Measurements from ENCODE around the gene RETREG3. TPM values are rescaled to one million over a fixed set of nuclear protein-coding genes. Genes with fewer than 3 reads are reported as not detected.
"Not testable (repeated sequence)": the region's sequence is repeated elsewhere in the genome, so short reads cannot be mapped to it uniquely, and the experiment has no call there.

The RETREG3 gene, protein sequence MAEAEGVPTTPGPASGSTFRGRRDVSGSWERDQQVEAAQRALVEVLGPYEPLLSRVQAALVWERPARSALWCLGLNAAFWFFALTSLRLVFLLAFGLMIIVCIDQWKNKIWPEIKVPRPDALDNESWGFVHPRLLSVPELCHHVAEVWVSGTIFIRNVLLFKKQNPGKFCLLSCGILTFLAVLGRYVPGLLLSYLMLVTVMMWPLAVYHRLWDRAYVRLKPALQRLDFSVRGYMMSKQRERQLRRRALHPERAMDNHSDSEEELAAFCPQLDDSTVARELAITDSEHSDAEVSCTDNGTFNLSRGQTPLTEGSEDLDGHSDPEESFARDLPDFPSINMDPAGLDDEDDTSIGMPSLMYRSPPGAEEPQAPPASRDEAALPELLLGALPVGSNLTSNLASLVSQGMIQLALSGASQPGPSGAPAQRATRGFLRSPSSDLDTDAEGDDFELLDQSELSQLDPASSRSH
- 54.9 TPM for total RNA-seq

DNA sequence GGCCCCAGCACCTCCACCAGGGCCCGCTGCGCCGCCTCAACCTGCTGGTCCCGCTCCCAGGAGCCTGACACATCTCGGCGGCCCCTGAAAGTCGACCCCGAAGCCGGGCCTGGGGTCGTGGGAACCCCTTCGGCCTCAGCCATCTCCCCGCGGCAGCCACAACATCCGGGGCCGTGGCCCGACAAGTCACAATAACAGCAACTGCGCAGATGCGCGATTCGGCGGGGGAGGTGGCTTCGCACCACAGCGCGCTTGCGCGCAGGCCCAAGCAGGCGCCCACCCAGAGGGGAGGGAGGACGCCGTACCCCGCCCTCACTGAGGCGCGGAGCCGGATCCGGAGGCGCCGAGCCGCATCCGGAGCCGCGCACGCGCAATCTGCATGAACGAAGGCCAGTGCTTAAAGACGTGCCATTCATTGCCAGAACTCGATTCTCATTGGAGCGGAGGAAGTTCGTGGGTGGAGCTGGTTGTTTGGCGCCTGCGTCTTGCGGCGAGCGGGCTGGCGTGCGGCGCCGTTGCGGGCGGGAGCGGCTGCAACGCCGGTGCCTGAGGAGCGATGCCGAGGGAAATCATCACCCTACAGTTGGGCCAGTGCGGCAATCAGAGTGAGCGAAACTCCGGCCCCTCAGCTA lies at the start of gene RETREG3, which contains the start of gene TUBG1:
Gene RETREG3, minus strand, starts transcription at position 193 of the 632 bp plus-strand sequence. Its CDS starts 50 bp downstream, at position 143.
Gene TUBG1, plus strand, starts transcription at position 502 of the 632 bp plus-strand sequence. Its CDS starts 55 bp downstream, at position 557.
- DNase-seq, result peak; percentile 97

DNA sequence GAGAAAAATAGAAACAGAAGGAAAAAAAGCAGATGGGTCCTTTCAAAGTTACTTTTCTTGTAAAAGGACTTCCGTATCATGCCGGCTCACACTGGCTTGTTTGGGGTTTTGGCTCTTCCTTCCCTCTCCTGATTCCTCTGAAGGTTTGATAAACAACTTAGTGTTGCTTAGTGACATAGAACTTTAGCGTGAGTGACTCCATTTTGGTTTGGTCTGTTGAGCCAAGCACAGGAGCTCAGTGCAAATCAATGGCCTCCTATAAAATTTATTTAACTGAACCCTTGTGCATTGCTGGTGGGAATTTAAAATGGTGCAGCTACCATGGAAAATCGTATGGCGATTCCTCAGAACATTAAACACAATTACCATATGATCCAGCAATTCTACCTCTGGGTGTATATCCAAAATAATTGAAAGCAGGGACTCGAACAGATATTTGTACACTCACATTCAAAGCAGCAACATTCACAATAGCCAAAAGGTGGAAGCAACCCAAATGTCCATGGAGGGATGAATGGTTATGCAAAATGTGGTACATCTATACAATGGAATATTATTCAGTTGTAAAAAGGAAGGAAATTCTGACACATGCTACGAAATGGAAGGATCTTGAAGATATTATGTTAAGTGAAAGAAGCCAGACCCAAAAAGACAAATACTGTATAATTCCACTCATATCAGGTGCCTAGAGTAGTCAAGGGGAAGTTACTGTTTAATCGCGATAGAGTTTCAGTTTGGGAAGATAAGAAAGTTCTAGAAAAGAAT lies 48.8 kb upstream of the RETREG3 start:
- DNase-seq, result no peak

DNA sequence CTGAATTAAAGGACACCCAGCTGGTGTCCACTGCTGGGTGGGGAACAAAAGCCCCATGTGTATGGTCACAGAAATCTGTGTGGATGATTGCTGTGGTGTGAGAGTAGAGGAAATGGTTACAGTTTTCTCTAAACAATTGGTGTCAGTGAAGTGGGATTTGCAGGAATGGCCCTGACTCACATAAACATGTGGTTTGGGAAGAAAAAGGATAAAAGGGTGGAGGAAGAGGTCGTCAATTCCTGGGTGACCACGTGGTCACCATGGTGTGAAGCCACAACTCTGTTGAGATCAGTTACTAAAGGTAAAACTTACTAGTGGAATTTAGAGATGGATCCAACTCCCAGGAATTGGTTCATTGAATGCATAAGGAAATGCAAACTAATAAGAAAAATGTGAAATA lies 46.4 kb upstream of the RETREG3 start:
- no peak for DNase-seq

DNA sequence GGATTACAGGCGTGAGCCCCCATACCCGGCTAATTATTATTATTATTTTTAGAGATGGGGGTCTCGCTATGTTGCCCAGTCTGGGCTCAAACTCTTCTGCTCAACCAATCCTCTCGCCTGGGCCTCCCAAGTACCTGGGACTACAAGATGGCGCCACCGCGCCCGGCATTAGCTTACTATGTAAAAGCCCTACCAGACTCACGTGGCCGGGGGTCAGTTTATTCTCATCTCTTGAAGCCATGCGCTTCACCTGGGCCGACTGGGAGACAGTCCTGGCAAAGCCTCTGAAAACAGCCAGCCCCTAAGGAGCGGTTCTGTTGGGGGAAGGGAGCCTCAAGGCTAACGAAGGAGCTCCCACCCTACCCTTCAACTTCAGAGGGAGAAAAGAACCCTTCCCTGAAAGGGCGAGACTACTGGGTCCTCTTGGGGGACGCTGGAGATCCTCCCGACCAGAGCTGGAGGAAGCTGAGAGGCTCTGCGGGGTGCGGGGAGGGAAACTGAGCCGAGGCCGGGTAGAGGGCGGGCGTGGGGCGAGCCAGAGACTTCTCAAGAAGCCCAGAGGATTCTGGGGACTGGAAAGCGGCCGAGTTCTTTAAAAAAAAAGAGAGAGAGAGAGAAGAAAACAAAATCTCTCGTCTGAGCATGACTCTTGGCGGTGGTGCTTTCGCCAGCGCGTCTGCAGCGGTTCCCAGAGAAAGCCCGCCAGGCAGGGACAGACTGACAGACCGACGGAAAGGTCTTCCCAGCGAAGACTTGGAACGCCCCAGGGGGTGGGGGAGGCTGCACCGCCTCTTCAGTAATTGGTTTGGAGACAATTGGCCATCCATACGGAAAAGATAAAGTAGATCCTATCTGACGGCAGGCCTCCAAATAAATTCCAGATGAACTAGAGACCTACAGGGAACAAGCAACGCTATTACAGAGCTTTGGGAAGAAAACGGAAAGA lies 44.3 kb upstream of the RETREG3 start:
- no peak for DNase-seq

DNA sequence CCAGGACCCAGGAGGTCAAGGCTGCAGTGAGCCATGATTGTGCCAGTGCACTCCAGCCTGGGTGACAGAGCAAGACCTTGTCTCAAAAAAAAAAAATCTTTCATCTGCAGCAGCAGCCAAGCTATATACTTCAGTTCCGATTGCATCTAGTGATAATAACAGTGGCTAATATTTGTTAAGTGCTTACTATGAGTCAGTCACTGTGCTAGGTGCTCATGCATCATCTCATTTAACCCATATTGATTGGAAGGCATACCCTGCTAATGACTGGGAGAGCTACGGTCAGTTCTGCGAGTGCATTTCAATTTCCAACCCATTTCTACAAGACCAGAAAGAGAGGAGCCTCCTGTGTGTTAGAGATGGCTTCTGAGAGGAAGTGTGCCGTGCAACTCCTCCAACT lies 42.2 kb upstream of the RETREG3 start:
- DNase-seq, result no peak

DNA sequence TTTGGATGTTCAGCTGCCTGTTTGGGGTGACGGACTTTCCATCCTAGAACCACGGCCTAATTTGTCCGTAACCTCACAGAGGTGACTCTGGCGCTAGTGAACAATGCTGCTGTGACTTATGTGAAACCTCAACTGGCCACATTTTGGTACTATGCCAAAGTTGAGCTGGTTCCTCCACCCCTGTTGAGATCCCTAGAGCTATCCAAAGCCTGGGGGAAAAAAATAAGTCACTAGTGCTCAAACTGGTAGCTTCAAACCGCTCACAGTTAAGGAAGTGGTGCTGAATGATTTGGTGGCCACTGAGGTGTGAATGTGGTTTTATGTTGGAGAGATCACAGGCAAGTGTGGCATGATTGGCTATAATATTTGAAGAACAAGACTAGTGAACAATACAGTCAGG lies 38.6 kb upstream of the RETREG3 start:
- DNase-seq, result no peak

DNA sequence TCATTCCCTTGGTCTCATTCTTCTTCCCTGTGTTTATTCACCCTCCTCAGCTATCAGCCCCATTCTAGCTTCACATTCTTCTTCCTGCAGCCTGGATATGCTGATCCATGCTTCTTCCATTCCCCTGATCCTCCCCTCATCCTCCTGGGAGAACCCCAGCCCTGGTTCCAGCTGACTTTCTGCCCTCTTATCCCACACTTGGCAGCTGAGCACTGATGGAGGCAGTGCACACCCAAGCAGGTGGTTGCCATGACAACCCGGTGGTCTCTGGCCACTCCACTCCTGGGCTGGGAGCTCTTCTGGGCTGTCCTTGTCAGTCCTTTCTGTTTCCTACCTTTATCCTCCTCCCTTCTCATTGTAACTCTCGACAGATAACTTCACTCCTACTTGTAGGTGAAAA lies 33.2 kb upstream of the RETREG3 start:
- no peak for DNase-seq

DNA sequence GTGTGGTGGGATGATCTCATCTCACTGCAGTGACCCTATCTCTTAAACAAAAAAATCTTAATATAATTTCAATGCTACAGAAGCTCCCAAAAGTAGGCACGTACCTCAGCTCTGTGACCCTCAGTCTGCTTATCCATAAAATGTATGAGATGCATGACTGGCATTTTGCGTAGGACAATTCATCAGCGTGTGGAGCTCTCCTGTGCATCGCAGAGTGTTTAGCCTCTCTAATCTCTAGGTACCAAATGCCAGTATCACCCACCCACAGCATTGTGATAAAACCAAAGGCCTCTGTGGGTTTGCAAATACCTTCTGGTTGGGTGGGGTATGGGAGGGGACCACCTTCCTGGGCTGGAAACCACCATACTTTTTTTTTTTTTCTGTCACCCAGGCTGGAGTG lies 30.9 kb upstream of the RETREG3 start:
- no peak for DNase-seq

DNA sequence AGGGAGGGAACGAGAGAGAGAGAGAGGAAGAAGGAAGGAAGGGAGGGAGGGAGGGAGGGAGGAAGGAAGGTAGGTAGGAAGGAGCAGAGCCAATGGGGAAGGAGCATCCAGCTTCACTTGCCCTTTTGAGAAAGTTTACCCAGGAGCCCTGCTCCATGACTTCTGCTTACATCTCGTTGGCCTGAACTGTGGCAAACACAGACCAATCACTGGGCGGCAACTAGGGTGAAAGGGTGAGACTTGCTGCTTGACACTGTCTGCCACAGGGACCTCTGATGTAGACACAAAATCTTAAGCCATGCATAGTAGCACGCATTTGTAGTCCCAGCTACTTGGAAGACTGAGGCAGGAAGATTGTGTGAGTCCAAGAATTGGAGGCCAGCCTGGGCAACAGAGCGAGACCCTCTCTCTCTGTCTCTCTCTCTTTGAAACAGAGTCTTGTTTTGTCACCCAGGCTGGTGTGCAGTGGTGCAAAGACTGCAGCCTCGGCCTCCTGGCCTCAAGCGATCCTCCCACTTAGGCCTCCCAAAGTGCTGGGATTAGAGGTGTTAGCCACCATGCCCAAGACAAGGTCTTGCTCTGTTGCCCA lies 30.4 kb upstream of the RETREG3 start:
- DNase-seq, result no peak

DNA sequence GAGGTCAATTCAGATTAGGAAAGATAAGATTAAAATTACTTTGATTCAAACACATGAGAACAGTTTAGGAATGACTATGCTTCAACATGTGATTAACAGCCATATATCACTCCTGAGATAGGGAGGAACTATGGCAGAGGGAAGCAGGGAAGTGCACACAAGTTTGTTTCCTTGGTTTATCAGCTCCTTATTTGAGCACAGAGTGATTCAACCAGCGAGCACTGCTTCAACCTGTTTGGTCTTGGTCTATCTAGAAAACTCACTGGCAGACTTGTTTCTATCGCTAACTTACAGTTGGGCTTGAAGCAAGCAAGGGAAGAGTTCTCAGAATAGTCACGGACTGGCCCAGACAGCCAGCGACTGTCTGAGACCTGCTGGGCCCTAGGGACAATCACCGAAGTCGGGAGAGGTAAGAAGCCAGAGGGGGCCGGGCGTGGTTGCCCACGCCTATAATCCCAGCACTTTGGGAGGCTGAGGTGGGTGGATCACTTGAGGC lies 23.8 kb upstream of the RETREG3 start:
- DNase-seq, result no peak

DNA sequence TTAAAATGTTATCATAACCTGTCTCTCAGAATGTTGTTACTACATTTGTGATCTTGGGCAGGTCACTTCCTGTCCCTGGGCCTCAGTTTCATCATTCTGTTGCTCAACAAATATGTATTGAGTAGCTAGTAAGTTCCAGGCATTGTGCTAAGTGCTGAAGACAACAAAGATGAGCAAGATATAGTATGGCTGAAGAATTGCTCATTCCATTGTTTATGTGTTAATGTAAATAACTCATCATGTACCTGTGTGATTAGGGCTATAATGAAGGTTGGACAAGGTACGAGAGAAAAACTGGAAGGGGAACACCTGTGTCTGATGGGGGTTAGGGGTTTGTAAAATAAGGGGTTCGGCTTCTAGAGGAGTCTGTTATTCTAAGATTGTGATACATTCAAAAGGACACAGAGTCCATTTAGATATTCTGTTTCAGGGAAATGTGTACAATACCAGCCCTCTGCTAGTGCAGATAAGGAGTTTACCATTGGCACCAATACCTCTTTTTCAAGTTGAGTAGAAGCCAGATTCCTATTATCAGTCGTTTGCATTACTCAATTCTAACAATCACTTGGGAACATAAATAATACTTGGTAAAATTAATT lies 20.3 kb upstream of the RETREG3 start:
- DNase-seq, result no peak

DNA sequence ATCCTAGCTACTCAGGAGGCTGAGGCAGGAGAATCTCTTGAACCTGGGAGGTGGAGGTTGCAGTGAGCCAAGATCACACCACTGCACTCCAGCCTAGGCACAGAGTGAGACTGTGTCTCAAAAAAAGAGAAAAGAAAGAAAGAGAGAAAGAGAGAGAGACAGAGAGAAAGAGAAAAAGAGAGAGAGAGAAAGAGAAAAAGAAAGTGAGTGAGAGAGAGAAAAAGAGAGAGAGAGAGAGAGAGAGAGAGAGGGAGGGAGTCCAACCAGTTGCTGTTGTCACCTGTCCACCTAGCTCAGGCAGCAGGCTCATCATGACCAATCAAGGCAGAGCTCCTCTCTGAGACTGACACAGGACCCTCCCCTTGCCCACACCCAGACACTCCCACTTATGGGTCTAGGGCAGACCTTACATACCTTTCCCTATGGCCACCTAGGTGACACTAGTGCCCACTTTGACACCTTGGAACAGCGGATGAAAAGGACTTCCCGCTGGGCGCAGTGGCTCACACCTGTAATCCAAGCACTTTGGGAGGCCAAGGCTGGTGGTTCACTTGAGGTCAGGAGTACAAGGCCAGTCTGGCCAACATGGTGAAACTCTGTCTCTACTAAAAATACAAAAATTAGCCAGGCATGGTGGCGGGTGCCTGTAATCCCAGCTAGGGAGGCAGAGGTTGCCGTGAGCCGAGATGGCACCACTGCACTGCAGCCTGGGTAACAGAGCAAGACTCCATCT lies 18.0 kb upstream of the RETREG3 start:
- not testable (repeated sequence) for DNase-seq

DNA sequence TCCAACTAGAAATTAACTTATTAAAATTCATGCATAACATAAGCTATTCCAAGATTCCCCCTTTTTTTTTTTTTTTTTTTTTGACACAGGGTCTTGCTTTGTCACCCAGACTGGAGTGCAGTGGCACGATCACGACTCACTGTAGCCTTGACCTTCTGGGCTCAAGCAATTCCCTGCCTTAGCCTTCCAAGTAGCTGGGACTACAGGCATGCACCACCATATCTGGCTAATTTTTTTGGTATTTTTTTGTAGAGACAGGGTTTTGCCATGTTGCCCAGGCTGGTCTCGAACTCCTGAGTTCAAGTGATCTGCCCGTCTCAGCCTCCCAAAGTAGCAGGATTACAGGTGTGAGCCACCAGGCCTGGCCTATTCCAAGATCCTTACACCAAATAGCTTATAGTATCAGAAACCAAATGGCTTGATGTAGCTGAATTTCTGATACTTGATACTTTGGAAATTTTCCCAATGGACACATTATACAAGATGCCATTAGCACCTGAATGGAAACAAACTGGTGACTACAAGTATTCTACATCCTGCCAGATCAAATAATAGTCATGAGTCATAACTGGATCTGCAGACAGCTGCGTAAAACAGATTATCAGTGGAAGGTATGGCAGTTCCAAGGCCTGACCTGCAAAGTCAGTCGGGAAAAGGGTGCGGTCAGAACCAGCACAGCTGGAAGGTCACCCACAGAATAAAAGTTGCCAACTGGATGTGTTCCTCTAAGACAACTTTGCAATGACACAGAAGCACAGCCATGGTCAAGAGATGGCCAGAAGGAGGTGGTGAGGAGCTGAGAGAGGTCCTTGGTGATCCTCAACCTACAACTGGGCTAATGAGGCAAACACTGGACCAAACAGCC lies 14.8 kb upstream of the RETREG3 start:
- DNase-seq, result no peak

DNA sequence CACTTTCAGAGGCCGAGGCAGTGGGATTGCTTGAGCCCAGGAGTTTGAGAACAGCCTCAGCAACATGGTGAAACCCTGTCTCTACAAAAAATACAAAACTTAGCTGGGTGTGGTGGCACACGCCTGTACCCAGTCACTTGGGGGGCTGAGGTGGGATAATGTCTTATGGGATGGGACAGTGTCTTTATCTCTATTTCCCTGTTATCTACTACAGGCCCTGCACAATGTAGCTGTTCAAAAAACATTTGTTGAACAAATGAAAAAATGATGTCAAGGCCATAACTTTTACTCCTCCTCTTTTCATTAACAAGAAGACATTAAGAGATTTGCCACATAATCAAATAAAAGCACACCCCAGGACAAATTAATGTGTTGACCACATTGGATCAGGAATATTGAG lies 14.1 kb upstream of the RETREG3 start:
- no peak for DNase-seq

DNA sequence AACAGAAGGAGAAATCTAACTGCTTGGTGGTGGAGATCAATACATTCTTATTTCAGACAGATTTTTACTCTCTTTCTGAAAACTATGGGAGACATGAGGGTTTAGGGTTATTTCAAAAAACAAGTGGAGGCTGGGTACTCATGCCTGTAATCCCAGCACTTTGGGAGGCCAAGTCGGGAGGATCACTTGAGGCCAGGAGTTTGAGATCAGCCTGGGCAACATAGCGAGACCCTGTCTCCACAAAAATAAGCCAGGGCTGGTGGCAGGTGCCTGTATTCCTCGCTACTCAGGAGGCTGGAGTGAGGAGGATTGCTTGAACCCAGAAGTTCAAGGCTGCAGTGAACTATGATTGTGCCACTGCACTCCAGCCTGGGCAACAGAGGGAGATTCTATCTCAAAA lies 12.8 kb upstream of the RETREG3 start:
- DNase-seq, result not testable (repeated sequence)

DNA sequence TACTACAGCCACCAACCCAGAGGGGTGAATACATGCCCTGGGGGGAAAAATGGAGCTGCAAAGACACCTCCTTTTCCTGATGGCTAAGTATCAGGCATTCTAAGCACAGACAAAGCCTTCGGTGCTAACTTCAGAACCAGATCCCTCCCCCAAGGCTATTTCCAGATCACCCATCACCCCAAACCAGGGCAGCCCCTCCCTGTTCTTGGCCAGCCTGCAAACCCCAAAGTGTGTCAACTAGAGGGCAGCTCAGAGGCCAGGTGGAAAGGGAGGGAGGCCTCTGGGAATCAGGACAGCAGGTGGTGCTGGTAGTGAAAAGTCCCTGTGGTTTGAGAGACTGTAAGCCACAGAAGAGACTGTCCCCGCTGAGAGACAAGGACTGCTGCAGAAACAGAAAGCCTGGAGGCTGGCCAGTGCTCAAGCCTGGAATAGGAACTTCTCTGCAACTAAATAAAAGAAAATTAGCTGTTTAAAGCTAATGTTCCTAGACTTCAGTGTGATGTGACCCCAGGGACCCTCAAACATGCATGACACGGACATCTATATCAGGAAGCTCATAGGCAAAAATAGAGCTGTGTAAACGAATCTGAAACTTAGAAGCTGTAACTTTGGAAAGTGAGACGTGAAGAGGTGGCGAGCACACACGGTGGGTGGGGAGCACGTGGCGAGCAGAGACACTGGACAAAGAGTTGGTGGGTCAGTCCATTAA lies 9.4 kb upstream of the RETREG3 start:
- DNase-seq, result no peak

DNA sequence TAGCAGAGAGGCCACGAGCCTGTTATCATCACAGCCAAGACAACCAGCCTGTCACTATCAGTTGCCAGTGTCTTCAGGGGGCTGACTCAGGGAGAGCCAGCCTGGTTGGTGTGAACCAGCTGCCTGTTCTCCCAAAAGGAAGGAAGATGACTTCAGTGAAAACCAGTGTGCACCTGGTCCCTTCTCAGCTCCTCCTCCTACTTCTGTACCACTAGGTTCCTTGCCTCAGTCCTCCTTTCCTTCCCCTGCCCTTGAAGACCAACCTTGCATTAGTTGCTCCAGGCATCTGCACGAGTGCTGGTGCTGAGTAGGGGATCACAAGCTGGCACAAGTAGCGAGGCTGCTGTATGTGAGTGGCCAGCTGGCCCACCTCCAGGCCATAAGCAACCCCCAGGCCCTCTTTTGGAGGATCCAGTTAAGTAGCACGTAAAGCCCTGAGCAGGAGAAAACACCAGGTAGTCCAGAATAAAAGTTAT lies 8.8 kb upstream of the RETREG3 start:
- DNase-seq, result no peak

DNA sequence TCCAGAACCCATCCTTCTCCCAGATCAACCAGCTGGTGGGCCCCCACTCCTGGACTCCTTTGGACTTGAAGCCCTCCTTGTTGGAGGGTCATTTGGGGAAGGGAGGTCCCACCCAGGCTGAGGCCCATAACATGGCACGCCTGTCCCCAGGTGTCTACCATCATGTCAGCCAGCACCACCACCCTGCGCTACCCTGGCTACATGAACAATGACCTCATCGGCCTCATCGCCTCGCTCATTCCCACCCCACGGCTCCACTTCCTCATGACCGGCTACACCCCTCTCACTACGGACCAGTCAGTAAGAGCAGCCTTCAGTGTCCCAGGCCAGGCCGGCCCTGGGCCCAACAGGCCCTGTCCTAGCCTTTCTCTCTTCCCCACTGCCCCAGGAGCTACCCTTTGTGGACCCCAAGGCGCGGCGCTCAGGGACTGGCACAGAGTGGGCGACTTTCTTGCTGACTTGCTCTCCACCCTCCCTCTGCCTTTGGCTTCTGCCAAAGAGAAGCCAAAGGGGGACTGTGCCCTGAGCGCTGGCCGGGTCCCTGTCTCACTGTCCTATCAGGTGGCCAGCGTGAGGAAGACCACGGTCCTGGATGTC lies 4.6 kb upstream of the RETREG3 start:
- DNase-seq, result no peak
